NAMALWA (cell line): Measurements from ENCODE around the gene SPG7.

ENCODE experiments used
- DNase-seq: peaks from one replicate; pipeline ENCODE4 v3.0.0-alpha.2; 2015; ENCODE audit warnings: low spot score

Gene SPG7

DNA sequence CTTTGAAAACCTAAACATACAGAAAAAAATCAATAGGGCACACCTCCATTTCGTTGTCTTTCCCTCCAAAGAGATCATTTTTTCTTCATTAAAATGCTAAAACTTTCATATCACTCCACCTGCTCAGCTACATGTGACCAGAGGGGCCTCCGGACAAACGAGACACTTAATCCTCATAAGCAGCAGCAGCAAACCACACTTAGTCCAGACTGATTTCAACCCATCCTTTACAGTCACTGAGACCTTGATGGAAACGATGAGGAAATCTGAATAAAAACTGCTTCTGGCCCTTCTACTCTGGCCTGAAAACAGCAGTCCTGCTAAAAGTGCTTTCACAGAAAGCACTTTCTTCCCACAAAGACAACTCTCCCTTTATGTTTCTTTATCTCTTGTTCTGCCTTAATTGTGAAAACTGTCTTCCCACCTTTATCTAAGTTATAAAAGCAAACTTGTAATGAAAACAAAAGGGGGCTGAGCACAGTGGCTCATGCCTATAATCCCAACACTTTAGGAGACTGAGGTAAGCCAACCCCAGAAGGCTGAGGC is 22.4 kb upstream of the SPG7 start:
- DNase-seq = peak; percentile 34

DNA sequence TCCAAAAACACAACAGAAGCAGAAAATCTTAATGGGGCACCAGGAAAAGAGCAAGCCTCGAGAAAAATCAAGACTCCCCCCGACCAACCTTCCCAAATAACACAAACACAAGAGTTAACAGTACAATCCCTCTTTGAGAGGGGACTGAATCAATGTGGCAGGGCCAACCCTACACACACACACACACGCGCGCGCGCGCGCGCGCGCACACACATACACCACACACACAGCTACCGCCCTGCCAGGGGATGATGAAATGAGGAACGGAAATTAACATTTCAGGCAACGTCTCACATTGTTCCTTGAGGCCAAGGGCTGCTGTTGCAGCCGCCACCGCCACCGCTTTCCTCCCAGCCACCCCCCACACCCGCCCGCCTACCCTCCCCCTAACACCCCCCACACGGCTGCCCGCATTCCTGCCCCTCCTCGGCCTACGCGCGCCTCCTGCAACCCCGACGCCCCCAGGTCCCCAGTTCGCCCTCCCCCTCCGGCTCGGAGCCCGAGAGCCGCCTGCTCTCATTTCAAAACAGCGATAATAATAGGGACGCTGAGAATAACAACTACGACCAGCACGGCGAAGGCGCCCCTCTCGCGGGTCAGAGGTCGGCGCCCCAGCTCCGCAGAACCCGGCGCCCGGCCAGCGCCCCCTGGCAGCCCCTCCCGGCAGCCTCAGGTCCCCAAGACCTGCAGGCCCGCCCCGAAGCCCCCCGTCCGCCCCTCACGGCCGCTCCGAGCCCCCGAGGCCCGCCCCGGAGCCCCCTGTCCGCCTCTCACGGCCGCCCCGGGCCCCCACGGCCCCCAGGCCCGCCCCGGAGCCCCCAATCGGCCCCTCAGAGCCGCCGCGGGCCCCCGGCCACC is 18.9 kb upstream of the SPG7 start:
- DNase-seq = peak; percentile 98

DNA sequence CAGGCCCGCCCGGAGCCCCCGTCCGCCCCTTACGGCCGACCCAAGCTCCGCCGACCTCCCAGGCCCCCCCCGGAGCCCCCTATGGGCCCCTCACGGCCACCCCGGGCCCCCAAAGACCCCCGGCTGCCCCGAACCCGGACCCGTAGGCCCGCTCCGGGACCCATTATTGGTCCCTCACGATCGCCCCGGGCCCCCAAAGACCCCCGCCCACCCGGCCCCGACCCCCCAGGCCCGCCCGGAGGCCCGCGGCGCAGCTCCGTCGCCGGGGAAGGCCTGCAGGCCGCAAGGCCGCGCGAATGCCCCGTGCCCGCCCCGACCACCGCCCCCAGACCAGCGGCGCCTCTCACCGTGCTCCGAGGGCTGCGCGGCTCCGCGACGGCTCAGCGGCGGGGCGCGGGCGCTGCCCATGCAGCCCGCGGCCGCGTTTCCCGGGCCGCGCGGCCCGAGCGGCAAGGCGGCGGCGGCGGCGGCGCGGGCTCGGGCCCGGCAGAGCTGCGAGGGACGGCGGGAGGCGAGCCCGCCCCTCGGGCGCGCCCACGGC is 18.2 kb upstream of the SPG7 start:
- no peak for DNase-seq

DNA sequence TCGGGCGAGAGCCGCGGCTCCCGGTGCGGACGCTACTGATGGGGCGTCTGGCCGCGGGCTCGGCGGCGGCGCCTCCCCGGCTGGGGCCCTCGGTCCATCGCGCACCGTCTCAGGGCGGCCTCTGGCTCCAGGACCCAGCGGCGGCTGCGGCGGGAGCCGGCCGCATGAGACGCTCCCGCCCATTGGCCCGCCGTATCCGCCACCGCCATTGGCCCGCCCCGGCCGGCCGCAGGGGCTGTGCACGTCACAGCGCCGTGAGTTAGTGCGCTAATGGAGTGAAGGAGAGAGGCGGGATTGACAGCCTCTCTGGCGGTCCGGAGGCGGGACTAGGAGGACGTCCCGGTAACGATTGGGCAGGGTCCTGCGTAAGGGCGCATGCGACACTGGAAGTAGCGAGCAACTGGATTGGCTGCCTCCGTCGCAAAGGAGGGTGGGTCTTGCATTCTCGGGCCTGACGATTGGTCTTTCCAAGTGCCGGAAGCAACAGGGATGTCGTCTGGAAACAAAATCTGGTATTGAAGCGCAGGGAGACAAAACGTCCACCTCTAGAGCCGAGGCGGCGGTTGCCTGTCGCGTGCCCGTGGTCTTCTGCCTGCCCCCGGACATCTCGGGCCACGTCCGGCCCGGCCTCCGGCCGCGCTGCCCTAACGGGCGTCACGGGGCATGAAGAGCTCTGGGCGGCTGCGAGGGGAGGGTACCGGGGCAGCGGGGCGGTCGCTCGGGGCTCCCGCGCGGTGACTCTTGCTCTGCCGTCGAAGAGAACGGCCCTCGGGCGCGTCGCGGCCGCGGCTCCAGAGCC is 17.6 kb upstream of the SPG7 start, which contains the start of gene ANKRD11:
Gene ANKRD11 (minus strand): TSS at position 123 of the 799 bp plus-strand sequence. CDS start 173,542 bp downstream, outside the sequence.
- peak; percentile 100 for DNase-seq

- peak; percentile 83 for DNase-seq
Observed at GRCh38 chr16:89491238-89491869, 16.8 kb upstream of the SPG7 start.

- DNase-seq = no peak
Observed at GRCh38 chr16:89491974-89492687, 16.1 kb upstream of the SPG7 start.

DNA sequence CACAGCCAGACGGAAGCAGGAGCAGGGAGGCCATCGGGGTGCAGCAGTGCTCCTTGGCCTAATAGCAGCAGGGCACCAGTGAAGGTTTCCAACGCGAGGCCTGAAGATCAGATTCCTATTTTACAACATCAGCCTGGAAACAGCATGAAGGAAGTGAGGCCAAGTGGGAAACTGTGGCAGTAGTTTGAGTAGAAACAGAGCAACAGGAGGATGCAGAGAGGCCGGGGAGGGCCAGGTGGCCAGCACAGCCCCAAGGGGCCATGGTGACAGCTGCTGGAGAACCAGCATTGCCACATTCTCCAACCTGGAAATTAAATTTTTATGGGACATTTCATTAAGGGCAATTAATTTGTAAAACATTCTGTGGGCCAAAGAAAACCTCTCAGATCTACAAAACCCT is 14.4 kb upstream of the SPG7 start:
- DNase-seq = no peak

DNA sequence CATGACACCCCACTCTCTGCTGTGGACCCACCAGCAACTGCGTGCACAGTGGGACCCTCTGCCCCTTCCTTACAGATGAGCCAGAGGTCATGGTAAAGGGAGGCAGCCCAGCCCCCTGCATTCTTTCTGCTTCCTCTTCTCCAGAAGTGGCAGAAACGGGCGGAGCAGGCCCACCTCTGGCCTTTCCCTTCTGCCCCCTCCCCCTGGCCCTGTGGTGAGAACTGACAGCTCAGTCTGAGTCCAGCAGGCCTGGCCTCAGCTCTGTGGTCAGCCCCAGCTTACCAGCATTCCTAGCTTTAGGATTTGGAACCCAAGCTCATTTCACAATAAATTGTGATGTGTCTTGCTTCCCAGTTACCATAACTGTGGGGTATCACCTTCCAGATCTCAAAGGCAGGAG is 13.1 kb upstream of the SPG7 start:
- no peak for DNase-seq

DNA sequence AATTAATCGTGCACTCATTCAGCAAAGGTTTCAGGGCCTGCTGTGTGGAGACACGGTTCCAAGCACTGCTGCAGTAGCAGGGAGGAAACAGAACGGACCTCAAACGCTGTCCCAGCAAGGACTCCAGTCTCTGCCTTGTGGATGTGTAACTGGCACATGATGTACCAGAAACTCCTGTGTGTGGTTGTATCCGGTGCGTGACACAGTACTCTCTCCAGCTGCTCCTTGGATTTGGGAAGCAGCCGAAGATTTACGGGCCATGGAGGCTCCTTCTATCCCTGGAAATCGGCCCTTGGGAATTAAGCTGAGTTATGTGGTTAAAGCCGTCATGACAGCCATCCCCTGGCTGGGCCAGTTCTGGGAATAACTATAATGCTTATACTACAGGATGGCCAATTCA is 9.4 kb upstream of the SPG7 start:
- no peak for DNase-seq

DNA sequence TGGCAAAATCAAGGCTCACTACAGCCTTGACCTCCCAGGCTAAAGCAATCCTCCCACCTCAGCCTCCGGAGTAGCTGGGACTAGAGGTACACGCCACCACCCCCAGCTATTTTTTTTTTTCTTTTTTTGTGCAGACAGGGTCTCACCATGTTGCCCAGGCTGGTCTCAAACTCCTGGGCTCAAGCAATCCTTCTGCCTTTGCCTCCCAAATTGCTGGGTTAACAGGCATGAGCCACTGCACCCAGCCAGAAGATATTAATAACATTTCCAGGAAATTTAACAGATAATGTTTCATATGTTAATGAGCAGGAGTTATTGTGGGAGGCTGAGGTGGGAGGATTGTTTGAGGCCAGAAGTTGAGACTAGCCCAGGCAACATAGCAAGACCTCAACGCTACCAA is 8.4 kb upstream of the SPG7 start:
- no peak for DNase-seq

GRCh38 chr16:89502081-89502843 is 5.9 kb upstream of the SPG7 start:
- no peak for DNase-seq

DNA sequence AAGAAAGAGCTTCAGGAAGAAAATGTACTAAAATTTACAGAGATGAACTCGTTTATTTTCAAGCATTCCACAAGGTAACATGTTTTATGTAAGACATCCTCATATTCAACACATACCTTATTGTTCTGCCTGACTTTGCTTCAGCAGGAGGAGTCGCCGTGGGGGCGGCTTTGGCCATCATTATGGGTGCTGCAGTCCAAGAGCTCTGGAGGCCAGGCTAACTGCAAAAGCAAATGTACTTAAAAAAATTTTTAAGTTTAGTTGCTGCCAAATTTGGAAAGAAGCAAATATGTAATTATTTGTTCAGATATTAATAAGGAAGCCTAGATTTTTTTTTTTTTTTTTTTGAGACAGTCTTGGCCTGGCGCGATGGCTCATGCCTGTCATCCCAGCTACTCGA is 4.1 kb upstream of the SPG7 start:
- DNase-seq = no peak

- DNase-seq = peak; percentile 98
Observed at GRCh38 chr16:89505204-89506112, 2.7 kb upstream of the SPG7 start.

GRCh38 chr16:89506113-89506504 is 2.1 kb upstream of the SPG7 start:
- no peak for DNase-seq

DNA sequence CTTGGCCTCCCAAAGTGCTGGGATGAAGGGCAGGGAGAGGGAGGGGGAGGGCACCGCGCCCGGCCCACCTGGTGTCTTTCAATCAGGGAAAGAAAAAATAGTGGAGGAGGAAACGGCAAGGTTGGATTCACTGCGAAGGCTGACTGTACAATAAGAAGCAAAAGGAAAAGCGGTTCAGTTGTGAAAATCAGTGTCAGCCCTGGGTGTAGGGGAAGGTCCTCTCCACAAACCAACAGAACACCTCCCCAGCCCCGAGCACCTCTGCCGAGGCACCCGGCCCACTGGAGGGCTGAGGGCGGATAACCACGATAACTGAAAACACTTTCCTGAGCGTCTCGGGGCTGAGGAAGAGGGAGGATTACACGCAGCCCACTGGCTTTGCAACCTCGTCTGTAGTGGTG is 1.4 kb upstream of the SPG7 start:
- peak; percentile 19 for DNase-seq

GRCh38 chr16:89507214-89507833 is 879 bp upstream of the SPG7 start:
- no peak for DNase-seq

DNA sequence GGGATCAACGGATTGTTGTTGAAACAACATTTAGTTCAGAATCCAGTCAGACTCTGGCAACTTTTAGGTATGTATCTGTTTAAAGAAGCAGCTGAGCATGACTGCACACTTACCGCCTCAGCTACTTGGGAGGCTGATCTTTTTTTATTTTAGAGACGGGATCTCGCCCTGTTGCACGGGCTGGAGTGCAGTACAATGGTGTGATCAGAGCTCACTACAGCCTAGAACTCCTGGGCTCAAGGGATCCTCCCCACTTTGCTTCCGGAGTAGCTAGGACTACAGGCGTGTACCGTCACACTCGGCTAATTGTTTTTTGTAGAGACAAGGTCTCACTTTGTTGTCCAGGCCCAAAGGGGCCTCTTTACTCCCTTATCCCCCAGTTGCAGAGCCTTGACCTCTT is 2.3 kb downstream of the SPG7 start:
- DNase-seq = no peak

- peak; percentile 27 for DNase-seq
Observed at GRCh38 chr16:89511374-89511773, 3.2 kb downstream of the SPG7 start.

DNA sequence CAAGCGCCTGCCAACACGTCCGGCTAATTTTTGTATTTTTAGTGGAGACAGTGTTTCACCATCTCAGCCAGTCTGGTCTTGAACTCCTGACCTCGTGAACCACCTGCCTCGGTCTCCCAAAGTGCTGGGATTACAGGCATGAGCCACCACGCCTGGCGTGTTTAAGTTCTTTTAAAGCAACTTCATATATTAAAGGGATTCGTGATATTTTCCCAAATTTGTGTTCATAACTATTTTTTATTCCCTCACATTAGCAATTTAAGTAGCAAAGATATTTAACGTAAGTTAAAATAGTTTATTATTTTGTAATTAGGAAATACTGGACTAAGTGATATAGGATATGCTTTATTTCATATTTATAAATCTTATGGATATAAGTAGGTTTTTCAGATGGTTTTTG is 4.2 kb downstream of the SPG7 start:
- DNase-seq = no peak
